ENCODE results near the gene BABAM2. TPM values are rescaled to one million over a fixed set of nuclear protein-coding genes. Genes with fewer than 3 reads are reported as not detected.

The BABAM2 gene
- total RNA-seq, 3 donors from 2014 or later: 34.8 to 42.4 (median 41.3) TPM

DNA sequence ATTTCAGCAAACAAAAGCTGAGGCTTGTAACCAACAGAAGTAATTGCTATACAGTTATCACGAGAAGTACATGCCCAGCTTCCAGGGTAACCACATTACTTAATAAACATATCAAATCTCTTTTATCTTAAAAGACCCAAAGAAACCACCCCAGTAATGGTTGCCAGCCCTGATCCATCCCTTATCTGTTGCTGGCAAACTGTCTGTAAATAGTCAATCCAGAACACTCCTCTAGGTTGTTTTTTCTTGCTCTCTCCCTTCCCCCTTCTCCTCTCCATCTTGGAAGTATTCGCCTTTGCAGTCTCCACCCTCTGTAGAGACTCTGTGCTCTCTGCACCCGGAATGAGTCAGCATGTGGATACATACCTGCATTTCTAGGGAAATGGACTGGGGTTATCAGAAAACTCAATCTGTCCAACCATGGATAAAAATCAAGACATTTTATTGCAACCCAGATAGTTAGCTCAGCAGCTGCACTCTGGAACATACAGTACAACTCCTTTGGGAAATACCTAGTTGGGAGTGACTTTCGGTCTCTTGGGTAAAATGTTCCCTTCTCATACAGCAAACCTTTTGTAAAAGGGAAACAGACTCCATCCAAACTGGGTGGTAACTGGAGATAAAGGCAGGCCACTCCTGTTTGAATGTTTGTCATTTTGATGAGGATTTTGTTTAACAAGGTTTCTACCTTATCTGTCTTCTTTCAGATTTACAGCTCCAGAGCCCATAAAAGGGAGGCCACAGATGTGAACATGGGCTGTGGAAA is 378.7 kb downstream of the BABAM2 start:
- intact Hi-C loops (cut with DNase I, micrococcal nuclease): loop anchor here in 1 of 2 donors (5.0 kb wide), 1 partner anchor 128 kb away; no protein-coding TSS in a partner anchor
- no peak overlapping the region for H3K4me3 ChIP-seq
- DNase-seq: peak in 1 of 3 donors; percentile 70
- TF ChIP-seq CTCF (IDR thresholded peaks at IDR 0.05): no peak
- H3K4me1 ChIP-seq (ENCODE audit: low read depth): peaks cover 33% of the 10 kb centered on the region
- H3K9me3 ChIP-seq: no peaks in the 10 kb centered on the region
- no peaks in the 10 kb centered on the region for H3K36me3 ChIP-seq (ENCODE audit: low read depth)
- peak; percentile 88 for ATAC-seq

DNA sequence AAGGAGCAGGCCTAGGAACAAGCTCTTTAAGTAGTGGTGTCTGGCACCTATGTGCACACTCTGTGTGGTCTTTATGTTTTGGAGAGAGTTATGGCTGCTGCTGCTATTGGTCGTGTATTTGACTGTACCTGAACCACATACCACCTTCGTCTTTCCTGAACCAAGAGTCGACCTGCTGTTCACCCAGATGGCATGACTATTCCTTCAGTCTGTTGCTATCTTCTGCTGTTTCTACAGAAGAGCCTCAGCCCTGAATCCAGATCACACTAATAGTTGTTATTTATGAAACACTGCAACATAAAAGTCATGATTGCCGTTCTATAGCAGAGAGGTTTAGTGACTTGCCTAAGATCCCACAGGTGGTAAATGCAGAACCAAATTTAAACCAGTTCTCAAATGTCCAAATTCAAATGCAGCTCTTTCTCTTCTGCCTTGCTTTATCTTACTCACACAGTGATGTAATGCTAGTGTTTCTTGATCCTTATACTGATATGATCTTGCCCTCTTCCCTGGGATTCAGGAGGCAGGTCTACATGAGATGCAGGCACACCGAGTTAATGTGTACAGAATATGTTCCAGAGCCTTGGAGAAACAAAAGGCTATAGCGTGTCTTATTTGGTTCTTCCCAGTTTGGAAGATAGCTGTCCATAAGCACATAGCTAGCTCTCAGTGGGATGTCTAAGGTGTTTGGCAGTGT is 380.1 kb downstream of the BABAM2 start:
- Histone ChIP-seq H3K4me1 (ENCODE audit: low read depth) (peaks cover 47% of the 10 kb centered on the region), H3K36me3 (ENCODE audit: low read depth) (no peaks in the 10 kb centered on the region), H3K4me3 (no peak overlapping the region), H3K9me3 (no peaks in the 10 kb centered on the region)
- DNase-seq: no peak
- ATAC-seq: peak; percentile 25
- no peak for TF ChIP-seq CTCF (IDR thresholded peaks at IDR 0.05)
- intact Hi-C loops (cut with DNase I, micrococcal nuclease): no loop called here

- DNase-seq: no peak
- H3K9me3 ChIP-seq: no peaks in the 10 kb centered on the region
- peaks cover 50% of the 10 kb centered on the region for H3K4me1 ChIP-seq (ENCODE audit: low read depth)
- intact Hi-C loops (cut with DNase I, micrococcal nuclease): no loop called here
- H3K4me3 ChIP-seq: no peak overlapping the region
- no peaks in the 10 kb centered on the region for H3K36me3 ChIP-seq (ENCODE audit: low read depth)
- no peak for TF ChIP-seq CTCF (IDR thresholded peaks at IDR 0.05)
- no peak for ATAC-seq
Measured at GRCh38 chr2:28271231-28271918, 380.8 kb downstream of the BABAM2 start.

DNA sequence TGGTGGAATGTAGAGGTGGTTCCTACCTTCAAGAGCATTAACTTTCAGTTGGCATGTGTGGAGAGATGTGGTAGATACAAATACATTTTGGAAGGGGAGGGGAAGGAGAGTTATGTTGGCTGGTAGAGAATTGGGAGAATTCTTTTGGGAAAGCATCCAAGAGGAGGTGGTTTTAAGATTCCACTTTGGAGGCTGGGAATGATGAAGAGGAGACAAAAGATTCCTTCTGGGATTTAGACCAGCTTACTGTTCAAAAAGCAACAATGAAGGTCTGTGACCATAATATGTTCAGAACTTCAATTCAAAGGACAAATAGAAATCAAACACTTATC is 381.4 kb downstream of the BABAM2 start:
- peaks cover 50% of the 10 kb centered on the region for H3K4me1 ChIP-seq (ENCODE audit: low read depth)
- DNase-seq: no peak

GRCh38 chr2:28273751-28274150 is 383.2 kb downstream of the BABAM2 start:
- Histone ChIP-seq H3K4me3 (no peak overlapping the region), H3K36me3 (ENCODE audit: low read depth) (no peaks in the 10 kb centered on the region), H3K9me3 (no peaks in the 10 kb centered on the region), H3K4me1 (ENCODE audit: low read depth) (peaks cover 40% of the 10 kb centered on the region)
- intact Hi-C loops (cut with DNase I, micrococcal nuclease): no loop called here
- TF ChIP-seq CTCF (IDR thresholded peaks at IDR 0.05): no peak
- peak in 1 of 3 donors; percentile 51 for DNase-seq
- peak; percentile 47 for ATAC-seq

More for the DNA sequence above, 381.4 kb downstream of the BABAM2 start:
- TF ChIP-seq CTCF (IDR thresholded peaks at IDR 0.05): no peak
- Histone ChIP-seq H3K9me3 (no peaks in the 10 kb centered on the region), H3K4me3 (no peak overlapping the region), H3K36me3 (ENCODE audit: low read depth) (no peaks in the 10 kb centered on the region)
- no peak for ATAC-seq
- intact Hi-C loops (cut with DNase I, micrococcal nuclease): no loop called here

Measured in mucosa of descending colon (tissue), 3 donors.